Esophagus (tissue), 2 donors: ENCODE results near the gene HOXA3. TPM values are rescaled to one million over a fixed set of nuclear protein-coding genes. Genes with fewer than 3 reads are reported as not detected.

ENCODE experiments used
- H3K27ac ChIP-seq, 2 donors: one replicate each; pipeline ENCODE4 v1.5.1; 2013; ENCODE audit warnings: low read depth in 2 of 2, mild to moderate bottlenecking in 2 of 2, inconsistent platforms in 1 of 2, low read length in 1 of 2, moderate library complexity in 1 of 2
- H3K27me3 ChIP-seq, 2 donors: one replicate each; pipeline ENCODE4 v1.6.1; 2013; ENCODE audit warnings: low read length in 2 of 2, control low read depth in 1 of 2, mild to moderate bottlenecking in 1 of 2; ENCODE audit not compliant: insufficient read depth in 2 of 2, control insufficient read depth in 1 of 2
- H3K36me3 ChIP-seq, 2 donors: one replicate each; pipeline ENCODE4 v1.6.1; 2013; ENCODE audit warnings: low read length in 1 of 2; ENCODE audit not compliant: control insufficient read depth in 2 of 2, insufficient read depth in 2 of 2
- H3K4me1 ChIP-seq, 2 donors: one replicate each; pipeline ENCODE4 v1.6.1; 2013; ENCODE audit warnings: low read length in 1 of 2; ENCODE audit not compliant: control insufficient read depth in 2 of 2, insufficient read depth in 2 of 2
- H3K4me3 ChIP-seq, 2 donors: one replicate each; pipeline ENCODE4 v1.5.1; 2013; ENCODE audit warnings: low read length in 2 of 2, mild to moderate bottlenecking in 2 of 2, low read depth in 1 of 2, moderate library complexity in 1 of 2
- H3K9me3 ChIP-seq, 2 donors: one replicate each; pipeline ENCODE4 v1.6.1; 2013; ENCODE audit warnings: mild to moderate bottlenecking in 2 of 2, low read depth in 1 of 2, low read length in 1 of 2, moderate library complexity in 1 of 2; ENCODE audit not compliant: control insufficient read depth in 2 of 2, insufficient read depth in 1 of 2
- WGBS, 2 donors: extraction: QIAGEN DNeasy Blood & Tissue Kit; methylation state at CpG; one replicate each; pipeline ENCODE4 v1.1.7; 2013; 5-methylcytosine and 5-hydroxymethylcytosine counted together
- polyA plus RNA-seq, 2 donors: library from polyadenylated mRNA; stranded (reverse); fragments of 200-250 nt; gene quantifications; one replicate each; pipeline ENCODE4 v1.2.3, GENCODE V29; 2013
- donor health status: healthy with polysubstance abuse.
- donor health status: Bipolar disorder and iron deficiency.

HOXA3 gene
- polyA plus RNA-seq, 2 donors, result 3.3 to 4.3 TPM

GRCh38 chr7:27122077-27122910, 30.1 kb downstream of the HOXA3 start:
- Histone ChIP-seq H3K36me3 (no peaks in the 10 kb centered on the region), H3K27me3 (no peaks in the 10 kb centered on the region), H3K4me3 (peak overlapping the region; percentile 38 to 60), H3K27ac (peak overlapping the region; percentile 75 to 83), H3K4me1 (peaks cover 0 to 2% of the 10 kb centered on the region in 2 donors), H3K9me3 (no peaks in the 10 kb centered on the region)
- WGBS, 2 donors, result 30 to 32% methylated on average over 42 of the region's 42 CpGs

GRCh38 chr7:27121684-27122076, 30.7 kb downstream of the HOXA3 start:
- H3K36me3 ChIP-seq, result no peaks in the 10 kb centered on the region
- H3K27me3 ChIP-seq, result no peaks in the 10 kb centered on the region
- peaks cover 0 to 2% of the 10 kb centered on the region in 2 donors for H3K4me1 ChIP-seq
- no peaks in the 10 kb centered on the region for H3K9me3 ChIP-seq
- 32 to 33% methylated on average over 7 of the region's 7 CpGs for WGBS, 2 donors
- H3K27ac ChIP-seq, result peak overlapping the region; percentile 75 to 83
- peak overlapping the region; percentile 38 to 60 for H3K4me3 ChIP-seq

- H3K27ac ChIP-seq, result peak overlapping the region; percentile 31 to 72
- no peaks in the 10 kb centered on the region for H3K27me3 ChIP-seq
Observed at GRCh38 chr7:27119412-27119911, 32.9 kb downstream of the HOXA3 start.

GRCh38 chr7:27118580-27118979, 33.8 kb downstream of the HOXA3 start:
- Histone ChIP-seq H3K4me1 (peaks cover 0 to 2% of the 10 kb centered on the region in 2 donors), H3K9me3 (no peaks in the 10 kb centered on the region), H3K27ac (peak overlapping the region; percentile 85 to 91), H3K36me3 (no peaks in the 10 kb centered on the region), H3K4me3 (peak overlapping the region in 1 of 2 donors; percentile 77), H3K27me3 (no peaks in the 10 kb centered on the region)
- WGBS, 2 donors, result 23 to 32% methylated on average over 3 of the region's 3 CpGs

More at GRCh38 chr7:27119412-27119911, 32.9 kb downstream of the HOXA3 start:
- Histone ChIP-seq H3K9me3 (no peaks in the 10 kb centered on the region), H3K4me3 (no peak overlapping the region), H3K4me1 (peaks cover 0 to 2% of the 10 kb centered on the region in 2 donors), H3K36me3 (no peaks in the 10 kb centered on the region)
- 40 to 45% methylated on average over 1 of the region's 1 CpG for WGBS, 2 donors

GRCh38 chr7:27117887-27118491, 34.4 kb downstream of the HOXA3 start:
- WGBS, 2 donors, result 20 to 34% methylated on average over 19 of the region's 19 CpGs
- Histone ChIP-seq H3K36me3 (no peaks in the 10 kb centered on the region), H3K27ac (peak overlapping the region; percentile 85 to 91), H3K27me3 (no peaks in the 10 kb centered on the region), H3K4me1 (peaks cover 0 to 2% of the 10 kb centered on the region in 2 donors), H3K4me3 (peak overlapping the region; percentile 42 to 77), H3K9me3 (no peaks in the 10 kb centered on the region)

- no peaks in the 10 kb centered on the region for H3K27me3 ChIP-seq
- H3K27ac ChIP-seq, result peak overlapping the region; percentile 85 to 91
- WGBS, 2 donors, result 22 to 25% methylated on average over 12 of the region's 12 CpGs
- no peaks in the 10 kb centered on the region for H3K36me3 ChIP-seq
- H3K4me3 ChIP-seq, result peak overlapping the region; percentile 42 to 77
- peaks cover 0 to 2% of the 10 kb centered on the region in 2 donors for H3K4me1 ChIP-seq
- no peaks in the 10 kb centered on the region for H3K9me3 ChIP-seq
Observed at GRCh38 chr7:27116962-27117886, 35.2 kb downstream of the HOXA3 start.

GRCh38 chr7:27116031-27116961, 36.1 kb downstream of the HOXA3 start:
- Histone ChIP-seq H3K27me3 (no peaks in the 10 kb centered on the region), H3K36me3 (no peaks in the 10 kb centered on the region), H3K4me3 (peak overlapping the region; percentile 64 to 77), H3K9me3 (no peaks in the 10 kb centered on the region), H3K4me1 (peaks cover 0 to 2% of the 10 kb centered on the region in 2 donors), H3K27ac (peak overlapping the region; percentile 91 to 97)
- 20 to 32% methylated on average over 20 of the region's 20 CpGs for WGBS, 2 donors

GRCh38 chr7:27115221-27116026, 37.0 kb downstream of the HOXA3 start:
- Histone ChIP-seq H3K9me3 (no peaks in the 10 kb centered on the region), H3K36me3 (no peaks in the 10 kb centered on the region), H3K27ac (peak overlapping the region; percentile 91 to 97), H3K27me3 (no peaks in the 10 kb centered on the region), H3K4me3 (peak overlapping the region; percentile 64 to 77), H3K4me1 (peaks cover 0 to 2% of the 10 kb centered on the region in 2 donors)
- 22% methylated on average over 45 of the region's 45 CpGs for WGBS, 2 donors
